ENCODE results near the gene ZNF177. TPM values are rescaled to one million over a fixed set of nuclear protein-coding genes. Genes with fewer than 3 reads are reported as not detected.

Gene ZNF177
- total RNA-seq (2021; ENCODE audit: unreplicated experiment) = 4.6 TPM
- polyA plus RNA-seq (2012; ENCODE audit: insufficient read length) = 1.7 TPM
- percentile 47 among the genes with signal in this experiment for Bru-seq, nascent RNA
- percentile 73 among the genes with signal in this experiment for BruChase-seq, experiment 1, labeled RNA remaining after a 2-hour chase
- BruChase-seq, experiment 2, labeled RNA remaining after a 6-hour chase = percentile 71 among the genes with signal in this experiment
- long read RNA-seq, partial matches to known transcripts = 0 of 1 reads
- long read RNA-seq, other reads (novel, unspliced or antisense) = 1 of 1 reads

GRCh38 chr19:9362905-9363304, at the start of gene ZNF177:
Gene ZNF177, plus strand, starts transcription at chr19:9363013. Its CDS starts 15,299 bp downstream, at chr19:9378312.
- ChIA-PET CTCF (interaction anchor here (0.5 kb wide), 1 partner anchor 715 kb away, joined by 4 read pairs; no protein-coding TSS in a partner anchor), POLR2A (no interaction called here)
- no peak for TF ChIP-seq CTCF (IDR thresholded peaks at IDR 0.05)
- no peak for TF ChIP-seq TCF7L2 (IDR thresholded peaks at IDR 0.05; ENCODE audit: low read depth, low read length)
- TF ChIP-seq, protein P1, sequence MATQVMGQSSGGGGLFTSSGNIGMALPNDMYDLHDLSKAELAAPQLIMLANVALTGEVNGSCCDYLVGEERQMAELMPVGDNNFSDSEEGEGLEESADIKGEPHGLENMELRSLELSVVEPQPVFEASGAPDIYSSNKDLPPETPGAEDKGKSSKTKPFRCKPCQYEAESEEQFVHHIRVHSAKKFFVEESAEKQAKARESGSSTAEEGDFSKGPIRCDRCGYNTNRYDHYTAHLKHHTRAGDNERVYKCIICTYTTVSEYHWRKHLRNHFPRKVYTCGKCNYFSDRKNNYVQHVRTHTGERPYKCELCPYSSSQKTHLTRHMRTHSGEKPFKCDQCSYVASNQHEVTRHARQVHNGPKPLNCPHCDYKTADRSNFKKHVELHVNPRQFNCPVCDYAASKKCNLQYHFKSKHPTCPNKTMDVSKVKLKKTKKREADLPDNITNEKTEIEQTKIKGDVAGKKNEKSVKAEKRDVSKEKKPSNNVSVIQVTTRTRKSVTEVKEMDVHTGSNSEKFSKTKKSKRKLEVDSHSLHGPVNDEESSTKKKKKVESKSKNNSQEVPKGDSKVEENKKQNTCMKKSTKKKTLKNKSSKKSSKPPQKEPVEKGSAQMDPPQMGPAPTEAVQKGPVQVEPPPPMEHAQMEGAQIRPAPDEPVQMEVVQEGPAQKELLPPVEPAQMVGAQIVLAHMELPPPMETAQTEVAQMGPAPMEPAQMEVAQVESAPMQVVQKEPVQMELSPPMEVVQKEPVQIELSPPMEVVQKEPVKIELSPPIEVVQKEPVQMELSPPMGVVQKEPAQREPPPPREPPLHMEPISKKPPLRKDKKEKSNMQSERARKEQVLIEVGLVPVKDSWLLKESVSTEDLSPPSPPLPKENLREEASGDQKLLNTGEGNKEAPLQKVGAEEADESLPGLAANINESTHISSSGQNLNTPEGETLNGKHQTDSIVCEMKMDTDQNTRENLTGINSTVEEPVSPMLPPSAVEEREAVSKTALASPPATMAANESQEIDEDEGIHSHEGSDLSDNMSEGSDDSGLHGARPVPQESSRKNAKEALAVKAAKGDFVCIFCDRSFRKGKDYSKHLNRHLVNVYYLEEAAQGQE (IDR thresholded peaks at IDR 0.05; ENCODE audit: insufficient read depth in 1 of 2, low read depth in 2 of 2, low read length in 1 of 2) = no peak
- TF ChIP-seq SIN3A (IDR thresholded peaks at IDR 0.05; ENCODE audit: borderline replicate concordance, insufficient read depth, low read depth, low read length) = no peak
- TF ChIP-seq POLR2AphosphoS5 (IDR thresholded peaks at IDR 0.05; ENCODE audit: low read depth, low read length) = no peak
- no TSS peak for BruUV-seq (replicated peaks)
- peak within 1 kb of the TSS in 1 of 2 experiments; percentile 22; a peak in 1 of 4 replicates for H3K4me3 ChIP-seq (ENCODE audit: low read depth in 2 of 2, low read length in 2 of 2)
- intact Hi-C loops (cut with micrococcal nuclease; ENCODE audit: unreplicated experiment) (no loop called here), in situ Hi-C loops (cut with HindIII; ENCODE audit: low pct_unique_long_range_greater_than_20kb, low sequenced_read_pairs) (no loop called here)
- H3K27ac ChIP-seq (ENCODE audit: low read length) = no peak within 1 kb of the TSS
- peaks cover 4% of the 10 kb centered on the region; the same call in 1 of the 2 replicates for H3K9me3 ChIP-seq (ENCODE audit: control insufficient read depth, insufficient read depth, low read depth, low read length)
- no peaks in the 10 kb centered on the region for H3K27me3 ChIP-seq (ENCODE audit: control insufficient read depth, insufficient read depth, low read length)
- DNase-seq (ENCODE audit: low read depth, low spot score) (no peak), ATAC-seq (no peak)
- no peaks in the 10 kb centered on the region for H3K4me1 ChIP-seq (ENCODE audit: control insufficient read depth, insufficient read depth, low read length)
- no peaks in the 10 kb centered on the region for H3K36me3 ChIP-seq (ENCODE audit: control insufficient read depth, insufficient read depth, low read length)

DNA sequence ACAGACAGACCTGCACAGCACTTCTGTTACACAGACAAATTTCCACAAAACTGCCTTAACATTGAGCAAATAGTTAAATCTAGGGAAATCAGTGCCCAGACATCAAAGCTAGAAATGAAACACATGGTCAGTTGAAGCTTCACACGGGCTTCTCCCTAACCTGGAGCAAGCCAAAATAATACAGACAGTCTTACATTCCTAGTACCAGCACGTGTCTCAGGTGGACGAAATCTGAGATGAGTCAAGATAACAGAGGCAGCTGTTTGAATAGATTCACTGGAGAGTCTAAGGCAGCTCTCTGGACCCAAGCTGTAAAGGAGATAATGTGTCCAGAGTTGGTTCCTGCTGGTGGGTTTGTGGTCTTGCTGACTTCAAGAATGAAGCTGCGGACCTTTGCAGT, 49.1 kb upstream of the ZNF177 start:
- Histone ChIP-seq H3K27ac (ENCODE audit: low read length) (no peak overlapping the region), H3K36me3 (ENCODE audit: control insufficient read depth, insufficient read depth, low read length) (no peaks in the 10 kb centered on the region; the same call in 1 of the 2 replicates), H3K27me3 (ENCODE audit: control insufficient read depth, insufficient read depth, low read length) (no peaks in the 10 kb centered on the region), H3K4me1 (ENCODE audit: control insufficient read depth, insufficient read depth, low read length) (no peaks in the 10 kb centered on the region), H3K4me3 (ENCODE audit: low read depth in 2 of 2, low read length in 2 of 2) (no peak overlapping the region), H3K9me3 (ENCODE audit: control insufficient read depth, insufficient read depth, low read depth, low read length) (no peaks in the 10 kb centered on the region)
- in situ Hi-C loops (cut with HindIII; ENCODE audit: low pct_unique_long_range_greater_than_20kb, low sequenced_read_pairs) (no loop called here), intact Hi-C loops (cut with micrococcal nuclease; ENCODE audit: unreplicated experiment) (loop anchor here (10.0 kb wide), 1 partner anchor 271 kb away; the partner anchor contains the start of gene ZNF121)
- CTCF ChIA-PET = no interaction called here
- POLR2A ChIA-PET = no interaction called here
- no TSS peak for BruUV-seq (replicated peaks)
- no peak for ATAC-seq
- TF ChIP-seq, protein P1 (IDR thresholded peaks at IDR 0.05; ENCODE audit: insufficient read depth in 1 of 2, low read depth in 2 of 2, low read length in 1 of 2) = no peak
- TF ChIP-seq SIN3A (IDR thresholded peaks at IDR 0.05; ENCODE audit: borderline replicate concordance, insufficient read depth, low read depth, low read length) (no peak), TCF7L2 (IDR thresholded peaks at IDR 0.05; ENCODE audit: low read depth, low read length) (no peak), POLR2AphosphoS5 (IDR thresholded peaks at IDR 0.05; ENCODE audit: low read depth, low read length) (no peak), CTCF (IDR thresholded peaks at IDR 0.05) (no peak)
- DNase-seq (ENCODE audit: low read depth, low spot score) = no peak

All from Panc1 (cell line).